ENCODE data around the gene DISC1. TPM values are rescaled to one million over a fixed set of nuclear protein-coding genes. Genes with fewer than 3 reads are reported as not detected.

The DISC1 gene
- total and polyA plus RNA-seq, 2 donors (not counting 1 experiment from before 2014, with no cell fraction given) = 2.0 to 4.3 TPM

GRCh38 chr1:232047473-232047872 lies 420.9 kb downstream of the DISC1 start:
- TF ChIP-seq EZH2 (IDR thresholded peaks at IDR 0.05; ENCODE audit: low read length, missing control alignments) (no peak), CTCF (conservative IDR thresholded peaks at IDR 0.05 in 1 of 2, IDR thresholded peaks at IDR 0.05 in 1 of 2; ENCODE audit: low read depth in 1 of 2, low read length in 2 of 2) (no peak)
- Histone ChIP-seq H3K4me2 (ENCODE audit: extremely low read depth, insufficient read depth, low read length) (no peak overlapping the region), H3K36me3 (ENCODE audit: control insufficient read depth, insufficient read depth, low read length) (no peaks in the 10 kb centered on the region)

GRCh38 chr1:232048481-232048880 lies 421.9 kb downstream of the DISC1 start:
- DNase-seq (ENCODE audit: low read depth in 2 of 2) = no peak
- no peaks in the 10 kb centered on the region for H3K4me1 ChIP-seq (ENCODE audit: control insufficient read depth, extremely low read depth, insufficient read depth, low read length)

More at GRCh38 chr1:232047473-232047872, 420.9 kb downstream of the DISC1 start:
- H3K9me3 ChIP-seq (ENCODE audit: control insufficient read depth, insufficient read depth, low read depth, low read length) = no peaks in the 10 kb centered on the region
- H3K9ac ChIP-seq (ENCODE audit: insufficient read depth, low read length) = no peak overlapping the region
- H4K20me1 ChIP-seq (ENCODE audit: control insufficient read depth, extremely low read depth, insufficient read depth, low read length) = no peaks in the 10 kb centered on the region
- no peaks in the 10 kb centered on the region for H3K79me2 ChIP-seq (ENCODE audit: control insufficient read depth, insufficient read depth, low read length)
- no peak overlapping the region for H3K4me3 ChIP-seq (replicated peaks in 1 of 4; ENCODE audit: control extremely low read depth in 1 of 4, insufficient read depth in 1 of 4, low read depth in 3 of 4, low read length in 4 of 4)
- H3K27me3 ChIP-seq (ENCODE audit: control insufficient read depth, insufficient read depth, low read length) = no peaks in the 10 kb centered on the region
- H2AFZ ChIP-seq (ENCODE audit: low read length) = no peak overlapping the region
- no peaks in the 10 kb centered on the region for H3K4me1 ChIP-seq (ENCODE audit: control insufficient read depth, extremely low read depth, insufficient read depth, low read length)
- H3K27ac ChIP-seq (ENCODE audit: insufficient read depth, low read length) = no peak overlapping the region
- DNase-seq (ENCODE audit: low read depth in 2 of 2) = no peak

GRCh38 chr1:232049335-232049734 lies 422.7 kb downstream of the DISC1 start:
- no peak for TF ChIP-seq CTCF (conservative IDR thresholded peaks at IDR 0.05 in 1 of 2, IDR thresholded peaks at IDR 0.05 in 1 of 2; ENCODE audit: low read depth in 1 of 2, low read length in 2 of 2)
- TF ChIP-seq EZH2 (IDR thresholded peaks at IDR 0.05; ENCODE audit: low read length, missing control alignments) = no peak
- no peaks in the 10 kb centered on the region for H3K9me3 ChIP-seq (ENCODE audit: control insufficient read depth, insufficient read depth, low read depth, low read length)
- H3K27me3 ChIP-seq (ENCODE audit: control insufficient read depth, insufficient read depth, low read length) = no peaks in the 10 kb centered on the region
- H2AFZ ChIP-seq (ENCODE audit: low read length) = no peak overlapping the region
- H3K79me2 ChIP-seq (ENCODE audit: control insufficient read depth, insufficient read depth, low read length) = no peaks in the 10 kb centered on the region
- no peak overlapping the region for H3K27ac ChIP-seq (ENCODE audit: insufficient read depth, low read length)
- H3K4me2 ChIP-seq (ENCODE audit: extremely low read depth, insufficient read depth, low read length) = no peak overlapping the region
- H3K4me3 ChIP-seq (replicated peaks in 1 of 4; ENCODE audit: control extremely low read depth in 1 of 4, insufficient read depth in 1 of 4, low read depth in 3 of 4, low read length in 4 of 4) = no peak overlapping the region
- no peaks in the 10 kb centered on the region for H3K36me3 ChIP-seq (ENCODE audit: control insufficient read depth, insufficient read depth, low read length)
- H4K20me1 ChIP-seq (ENCODE audit: control insufficient read depth, extremely low read depth, insufficient read depth, low read length) = no peaks in the 10 kb centered on the region
- H3K4me1 ChIP-seq (ENCODE audit: control insufficient read depth, extremely low read depth, insufficient read depth, low read length) = no peaks in the 10 kb centered on the region
- H3K9ac ChIP-seq (ENCODE audit: insufficient read depth, low read length) = no peak overlapping the region
- no peak for DNase-seq (ENCODE audit: low read depth in 2 of 2)

More at GRCh38 chr1:232048481-232048880, 421.9 kb downstream of the DISC1 start:
- Histone ChIP-seq H3K36me3 (ENCODE audit: control insufficient read depth, insufficient read depth, low read length) (no peaks in the 10 kb centered on the region), H3K4me3 (replicated peaks in 1 of 4; ENCODE audit: control extremely low read depth in 1 of 4, insufficient read depth in 1 of 4, low read depth in 3 of 4, low read length in 4 of 4) (no peak overlapping the region), H3K79me2 (ENCODE audit: control insufficient read depth, insufficient read depth, low read length) (no peaks in the 10 kb centered on the region), H4K20me1 (ENCODE audit: control insufficient read depth, extremely low read depth, insufficient read depth, low read length) (no peaks in the 10 kb centered on the region), H2AFZ (ENCODE audit: low read length) (no peak overlapping the region), H3K9me3 (ENCODE audit: control insufficient read depth, insufficient read depth, low read depth, low read length) (no peaks in the 10 kb centered on the region), H3K4me2 (ENCODE audit: extremely low read depth, insufficient read depth, low read length) (no peak overlapping the region), H3K27me3 (ENCODE audit: control insufficient read depth, insufficient read depth, low read length) (no peaks in the 10 kb centered on the region), H3K9ac (ENCODE audit: insufficient read depth, low read length) (no peak overlapping the region), H3K27ac (ENCODE audit: insufficient read depth, low read length) (no peak overlapping the region)
- no peak for TF ChIP-seq CTCF (conservative IDR thresholded peaks at IDR 0.05 in 1 of 2, IDR thresholded peaks at IDR 0.05 in 1 of 2; ENCODE audit: low read depth in 1 of 2, low read length in 2 of 2)
- no peak for TF ChIP-seq EZH2 (IDR thresholded peaks at IDR 0.05; ENCODE audit: low read length, missing control alignments)

Data from fibroblast of lung (primary cell).